HepG2 (cell line): ENCODE measurements around the gene DCTN4. TPM values are rescaled to one million over a fixed set of nuclear protein-coding genes. Genes with fewer than 3 reads are reported as not detected.

Source experiments
- ARNT2 ChIP-seq: sonication (generic); formaldehyde crosslinking; IDR thresholded peaks from 2 replicates; pipeline ENCODE4 v1.8.0; 2022; ENCODE audit warnings: mild to moderate bottlenecking, low read depth, missing genetic modification reagents, moderate library complexity
- DMAP1 ChIP-seq: IDR thresholded peaks from 2 replicates; pipeline ENCODE4 v1.6.1; 2016
- EED ChIP-seq: sonication (generic); formaldehyde crosslinking; IDR thresholded peaks from 2 replicates; pipeline ENCODE4 v1.5.0; 2020; ENCODE audit warnings: mild to moderate bottlenecking, missing genetic modification reagents
- ETV5 ChIP-seq: IDR thresholded peaks from 2 replicates; pipeline ENCODE4 v1.6.1; 2018; ENCODE audit warnings: missing biosample characterization, missing genetic modification reagents, inconsistent platforms, borderline replicate concordance
- ZBTB21 ChIP-seq: sonication (generic); formaldehyde crosslinking; IDR thresholded peaks from 2 replicates; pipeline ENCODE4 v1.4.0; 2020; ENCODE audit warnings: missing genetic modification reagents
- ZNF138 ChIP-seq: sonication (generic); formaldehyde crosslinking; IDR thresholded peaks from 2 replicates; pipeline ENCODE4 v1.5.0; 2020; ENCODE audit warnings: mild to moderate bottlenecking, low read depth, missing genetic modification reagents
- ZNF292 ChIP-seq: sonication (generic); formaldehyde crosslinking; IDR thresholded peaks from 2 replicates; pipeline ENCODE4 v1.8.1; 2022; ENCODE audit warnings: mild to moderate bottlenecking, low read depth, missing genetic modification reagents, borderline replicate concordance
- ZSCAN22 ChIP-seq: sonication (generic); formaldehyde crosslinking; IDR thresholded peaks from 2 replicates; pipeline ENCODE4 v1.4.0; 2020; ENCODE audit warnings: mild to moderate bottlenecking, missing genetic modification reagents
- polyA plus RNA-seq, 8 experiments: library from polyadenylated mRNA; depleted of rRNA in 3 of 8; stranded (reverse) in 7 of 8; unstranded in 1 of 8; fragments of >200 nt; fragmentation: Illumina TruSeq in 4 of 8; extraction: Trizol in 4 of 8; gene quantifications; 2 replicates each; pipeline versions ENCODE4 v1.2.1 to v1.2.3, GENCODE V29; 2011 to 2016; ENCODE audit warnings: low read depth in 4 of 8, missing spikeins in 1 of 8, mixed read lengths in 1 of 8; ENCODE audit not compliant: insufficient read depth in 1 of 8
- total RNA-seq, 5 experiments: library from RNA; depleted of rRNA; stranded (reverse); fragments of >200 nt; fragmentation: Illumina TruSeq; extraction: Trizol; gene quantifications; 2 replicates each; pipeline ENCODE4 v1.2.3, GENCODE V29; 2016; ENCODE audit warnings: low read depth in 1 of 5
- TF ChIP-seq, protein P1 (sequence below), 2 experiments: IDR thresholded peaks; 2 replicates each; pipeline ENCODE4 v1.6.1; 2011 to 2012; ENCODE audit warnings: low read length in 2 of 2, borderline replicate concordance in 1 of 2, low read depth in 1 of 2, mild to moderate bottlenecking in 1 of 2, moderate library complexity in 1 of 2
- TF ChIP-seq, protein P2 (sequence below): sonication (generic); formaldehyde crosslinking; IDR thresholded peaks from 2 replicates; pipeline ENCODE4 v1.4.0; 2020; ENCODE audit warnings: missing genetic modification reagents
- TF ChIP-seq, protein P3 (sequence below): sonication (generic); formaldehyde crosslinking; IDR thresholded peaks from 2 replicates; pipeline ENCODE4 v1.4.0; 2020; ENCODE audit warnings: mild to moderate bottlenecking, missing genetic modification reagents
- TF ChIP-seq, protein P4 (sequence below): IDR thresholded peaks from 2 replicates; pipeline ENCODE4 v1.6.1; 2016; ENCODE audit warnings: mild to moderate bottlenecking
- TF ChIP-seq, protein P5 (sequence below): sonication (generic); formaldehyde crosslinking; conservative IDR thresholded peaks from 2 replicates; pipeline ENCODE4 v1.4.0; 2020; ENCODE audit warnings: missing genetic modification reagents
- TF ChIP-seq, protein P6 (sequence below): sonication (generic); formaldehyde crosslinking; IDR thresholded peaks from 2 replicates; pipeline ENCODE4 v1.5.0; 2020; ENCODE audit warnings: mild to moderate bottlenecking, missing genetic modification reagents, moderate library complexity
- TF ChIP-seq, protein P7 (sequence below): sonication (generic); formaldehyde crosslinking; IDR thresholded peaks from 2 replicates; pipeline ENCODE4 v1.4.0; 2020; ENCODE audit warnings: missing genetic modification reagents
- TF ChIP-seq, protein P8 (sequence below): IDR thresholded peaks from 2 replicates; pipeline ENCODE4 v1.6.1; 2012; ENCODE audit warnings: inconsistent platforms

DCTN4 gene
- total and polyA plus RNA-seq, 2 of the 13 experiments (the other 11 are each of a cell fraction or from before 2014, with no cell fraction given): 24.1 to 26.9 TPM

DNA sequence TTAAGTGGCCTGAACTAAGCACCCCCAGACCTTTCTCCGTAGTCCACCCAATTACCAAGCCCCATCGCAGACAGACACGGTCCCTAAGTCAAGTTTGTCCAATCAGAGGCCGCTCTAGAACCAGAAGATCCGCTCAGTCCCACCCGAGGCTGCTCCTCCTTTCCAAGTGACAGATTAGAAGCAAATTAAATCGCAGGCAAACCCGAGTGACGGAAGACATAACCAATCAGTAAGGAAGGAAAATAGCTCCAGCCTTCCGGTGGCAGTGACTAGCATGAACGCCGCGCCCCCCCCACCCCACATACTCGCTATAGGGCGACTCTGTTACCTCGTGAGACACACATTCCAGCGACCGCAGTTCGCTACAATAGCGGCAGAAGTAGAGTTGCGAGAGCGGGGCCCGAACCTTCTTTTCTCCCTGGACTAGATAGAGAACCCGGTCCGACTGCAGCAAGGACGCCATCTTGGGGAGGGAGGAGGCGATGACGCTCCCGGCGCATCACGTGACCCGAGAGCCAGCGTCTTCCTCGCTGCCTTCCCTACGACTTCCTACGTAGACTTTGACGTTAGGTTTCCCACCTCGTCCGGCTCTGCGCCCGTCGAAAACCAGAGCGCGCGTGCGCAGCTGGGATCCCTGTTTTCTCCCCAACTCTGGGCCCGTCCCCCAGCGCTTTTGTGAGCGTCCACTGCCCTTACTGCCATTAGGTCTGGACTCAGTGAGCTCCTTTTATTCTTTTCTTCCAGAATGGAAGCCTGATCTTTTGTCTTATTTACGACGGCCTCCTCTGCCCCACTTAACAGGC lies at the start of gene DCTN4 (continued):
- TF ChIP-seq, protein P1, sequence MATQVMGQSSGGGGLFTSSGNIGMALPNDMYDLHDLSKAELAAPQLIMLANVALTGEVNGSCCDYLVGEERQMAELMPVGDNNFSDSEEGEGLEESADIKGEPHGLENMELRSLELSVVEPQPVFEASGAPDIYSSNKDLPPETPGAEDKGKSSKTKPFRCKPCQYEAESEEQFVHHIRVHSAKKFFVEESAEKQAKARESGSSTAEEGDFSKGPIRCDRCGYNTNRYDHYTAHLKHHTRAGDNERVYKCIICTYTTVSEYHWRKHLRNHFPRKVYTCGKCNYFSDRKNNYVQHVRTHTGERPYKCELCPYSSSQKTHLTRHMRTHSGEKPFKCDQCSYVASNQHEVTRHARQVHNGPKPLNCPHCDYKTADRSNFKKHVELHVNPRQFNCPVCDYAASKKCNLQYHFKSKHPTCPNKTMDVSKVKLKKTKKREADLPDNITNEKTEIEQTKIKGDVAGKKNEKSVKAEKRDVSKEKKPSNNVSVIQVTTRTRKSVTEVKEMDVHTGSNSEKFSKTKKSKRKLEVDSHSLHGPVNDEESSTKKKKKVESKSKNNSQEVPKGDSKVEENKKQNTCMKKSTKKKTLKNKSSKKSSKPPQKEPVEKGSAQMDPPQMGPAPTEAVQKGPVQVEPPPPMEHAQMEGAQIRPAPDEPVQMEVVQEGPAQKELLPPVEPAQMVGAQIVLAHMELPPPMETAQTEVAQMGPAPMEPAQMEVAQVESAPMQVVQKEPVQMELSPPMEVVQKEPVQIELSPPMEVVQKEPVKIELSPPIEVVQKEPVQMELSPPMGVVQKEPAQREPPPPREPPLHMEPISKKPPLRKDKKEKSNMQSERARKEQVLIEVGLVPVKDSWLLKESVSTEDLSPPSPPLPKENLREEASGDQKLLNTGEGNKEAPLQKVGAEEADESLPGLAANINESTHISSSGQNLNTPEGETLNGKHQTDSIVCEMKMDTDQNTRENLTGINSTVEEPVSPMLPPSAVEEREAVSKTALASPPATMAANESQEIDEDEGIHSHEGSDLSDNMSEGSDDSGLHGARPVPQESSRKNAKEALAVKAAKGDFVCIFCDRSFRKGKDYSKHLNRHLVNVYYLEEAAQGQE (IDR thresholded peaks at IDR 0.05; ENCODE audit: borderline replicate concordance in 1 of 2, low read depth in 1 of 2, low read length in 2 of 2): 0 out of 4 replicates have a peak, but pooled peaks of 1 of the 2 experiments have one; percentile 42
- TF ChIP-seq, protein P2, sequence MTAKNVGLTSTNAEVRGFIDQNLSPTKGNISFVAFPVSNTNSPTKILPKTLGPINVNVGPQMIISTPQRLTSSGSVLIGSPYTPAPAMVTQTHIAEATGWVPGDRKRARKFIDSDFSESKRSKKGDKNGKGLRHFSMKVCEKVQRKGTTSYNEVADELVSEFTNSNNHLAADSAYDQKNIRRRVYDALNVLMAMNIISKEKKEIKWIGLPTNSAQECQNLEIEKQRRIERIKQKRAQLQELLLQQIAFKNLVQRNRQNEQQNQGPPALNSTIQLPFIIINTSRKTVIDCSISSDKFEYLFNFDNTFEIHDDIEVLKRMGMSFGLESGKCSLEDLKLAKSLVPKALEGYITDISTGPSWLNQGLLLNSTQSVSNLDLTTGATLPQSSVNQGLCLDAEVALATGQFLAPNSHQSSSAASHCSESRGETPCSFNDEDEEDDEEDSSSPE: peak; percentile 71
- no peak for TF ChIP-seq ZNF138 (CRISPR knock-in tag)
- TF ChIP-seq, protein P3, sequence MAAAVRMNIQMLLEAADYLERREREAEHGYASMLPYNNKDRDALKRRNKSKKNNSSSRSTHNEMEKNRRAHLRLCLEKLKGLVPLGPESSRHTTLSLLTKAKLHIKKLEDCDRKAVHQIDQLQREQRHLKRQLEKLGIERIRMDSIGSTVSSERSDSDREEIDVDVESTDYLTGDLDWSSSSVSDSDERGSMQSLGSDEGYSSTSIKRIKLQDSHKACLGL: 0 out of 2 replicates have a peak, but pooled peaks have one; percentile 13
- TF ChIP-seq, protein P4, sequence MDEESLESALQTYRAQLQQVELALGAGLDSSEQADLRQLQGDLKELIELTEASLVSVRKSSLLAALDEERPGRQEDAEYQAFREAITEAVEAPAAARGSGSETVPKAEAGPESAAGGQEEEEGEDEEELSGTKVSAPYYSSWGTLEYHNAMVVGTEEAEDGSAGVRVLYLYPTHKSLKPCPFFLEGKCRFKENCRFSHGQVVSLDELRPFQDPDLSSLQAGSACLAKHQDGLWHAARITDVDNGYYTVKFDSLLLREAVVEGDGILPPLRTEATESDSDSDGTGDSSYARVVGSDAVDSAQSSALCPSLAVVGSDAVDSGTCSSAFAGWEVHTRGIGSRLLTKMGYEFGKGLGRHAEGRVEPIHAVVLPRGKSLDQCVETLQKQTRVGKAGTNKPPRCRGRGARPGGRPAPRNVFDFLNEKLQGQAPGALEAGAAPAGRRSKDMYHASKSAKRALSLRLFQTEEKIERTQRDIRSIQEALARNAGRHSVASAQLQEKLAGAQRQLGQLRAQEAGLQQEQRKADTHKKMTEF (CRISPR knock-in tag): peak; percentile 61; the same call in 1 of the 2 replicates
- 0 out of 2 replicates have a peak, but pooled peaks have one; percentile 56 for TF ChIP-seq ZSCAN22 (CRISPR knock-in tag)
- TF ChIP-seq, protein P5, sequence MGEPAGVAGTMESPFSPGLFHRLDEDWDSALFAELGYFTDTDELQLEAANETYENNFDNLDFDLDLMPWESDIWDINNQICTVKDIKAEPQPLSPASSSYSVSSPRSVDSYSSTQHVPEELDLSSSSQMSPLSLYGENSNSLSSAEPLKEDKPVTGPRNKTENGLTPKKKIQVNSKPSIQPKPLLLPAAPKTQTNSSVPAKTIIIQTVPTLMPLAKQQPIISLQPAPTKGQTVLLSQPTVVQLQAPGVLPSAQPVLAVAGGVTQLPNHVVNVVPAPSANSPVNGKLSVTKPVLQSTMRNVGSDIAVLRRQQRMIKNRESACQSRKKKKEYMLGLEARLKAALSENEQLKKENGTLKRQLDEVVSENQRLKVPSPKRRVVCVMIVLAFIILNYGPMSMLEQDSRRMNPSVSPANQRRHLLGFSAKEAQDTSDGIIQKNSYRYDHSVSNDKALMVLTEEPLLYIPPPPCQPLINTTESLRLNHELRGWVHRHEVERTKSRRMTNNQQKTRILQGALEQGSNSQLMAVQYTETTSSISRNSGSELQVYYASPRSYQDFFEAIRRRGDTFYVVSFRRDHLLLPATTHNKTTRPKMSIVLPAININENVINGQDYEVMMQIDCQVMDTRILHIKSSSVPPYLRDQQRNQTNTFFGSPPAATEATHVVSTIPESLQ (CRISPR knock-in tag): 0 out of 2 replicates have a peak, but pooled peaks have one; percentile 59
- TF ChIP-seq ARNT2 (CRISPR knock-in tag): peak; percentile 81
- TF ChIP-seq, protein P6, sequence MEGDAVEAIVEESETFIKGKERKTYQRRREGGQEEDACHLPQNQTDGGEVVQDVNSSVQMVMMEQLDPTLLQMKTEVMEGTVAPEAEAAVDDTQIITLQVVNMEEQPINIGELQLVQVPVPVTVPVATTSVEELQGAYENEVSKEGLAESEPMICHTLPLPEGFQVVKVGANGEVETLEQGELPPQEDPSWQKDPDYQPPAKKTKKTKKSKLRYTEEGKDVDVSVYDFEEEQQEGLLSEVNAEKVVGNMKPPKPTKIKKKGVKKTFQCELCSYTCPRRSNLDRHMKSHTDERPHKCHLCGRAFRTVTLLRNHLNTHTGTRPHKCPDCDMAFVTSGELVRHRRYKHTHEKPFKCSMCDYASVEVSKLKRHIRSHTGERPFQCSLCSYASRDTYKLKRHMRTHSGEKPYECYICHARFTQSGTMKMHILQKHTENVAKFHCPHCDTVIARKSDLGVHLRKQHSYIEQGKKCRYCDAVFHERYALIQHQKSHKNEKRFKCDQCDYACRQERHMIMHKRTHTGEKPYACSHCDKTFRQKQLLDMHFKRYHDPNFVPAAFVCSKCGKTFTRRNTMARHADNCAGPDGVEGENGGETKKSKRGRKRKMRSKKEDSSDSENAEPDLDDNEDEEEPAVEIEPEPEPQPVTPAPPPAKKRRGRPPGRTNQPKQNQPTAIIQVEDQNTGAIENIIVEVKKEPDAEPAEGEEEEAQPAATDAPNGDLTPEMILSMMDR: peak; percentile 40; the same call in 1 of the 2 replicates
- TF ChIP-seq, protein P7, sequence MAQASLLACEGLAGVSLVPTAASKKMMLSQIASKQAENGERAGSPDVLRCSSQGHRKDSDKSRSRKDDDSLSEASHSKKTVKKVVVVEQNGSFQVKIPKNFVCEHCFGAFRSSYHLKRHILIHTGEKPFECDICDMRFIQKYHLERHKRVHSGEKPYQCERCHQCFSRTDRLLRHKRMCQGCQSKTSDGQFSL: peak; percentile 99
- peak; percentile 95 for TF ChIP-seq ZBTB21 (CRISPR knock-in tag)
- peak; percentile 50 for TF ChIP-seq ETV5 (CRISPR knock-in tag)
- no peak for TF ChIP-seq ZNF292 (CRISPR knock-in tag)
- TF ChIP-seq, protein P8, sequence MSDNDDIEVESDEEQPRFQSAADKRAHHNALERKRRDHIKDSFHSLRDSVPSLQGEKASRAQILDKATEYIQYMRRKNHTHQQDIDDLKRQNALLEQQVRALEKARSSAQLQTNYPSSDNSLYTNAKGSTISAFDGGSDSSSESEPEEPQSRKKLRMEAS: peak; percentile 92
- TF ChIP-seq DMAP1 (CRISPR knock-in tag): peak; percentile 52; the same call in 1 of the 2 replicates
- TF ChIP-seq EED: 0 out of 2 replicates have a peak, but pooled peaks have one; percentile 26
